Measurements from ENCODE around the gene ZNF823.

Gene ZNF823

DNA sequence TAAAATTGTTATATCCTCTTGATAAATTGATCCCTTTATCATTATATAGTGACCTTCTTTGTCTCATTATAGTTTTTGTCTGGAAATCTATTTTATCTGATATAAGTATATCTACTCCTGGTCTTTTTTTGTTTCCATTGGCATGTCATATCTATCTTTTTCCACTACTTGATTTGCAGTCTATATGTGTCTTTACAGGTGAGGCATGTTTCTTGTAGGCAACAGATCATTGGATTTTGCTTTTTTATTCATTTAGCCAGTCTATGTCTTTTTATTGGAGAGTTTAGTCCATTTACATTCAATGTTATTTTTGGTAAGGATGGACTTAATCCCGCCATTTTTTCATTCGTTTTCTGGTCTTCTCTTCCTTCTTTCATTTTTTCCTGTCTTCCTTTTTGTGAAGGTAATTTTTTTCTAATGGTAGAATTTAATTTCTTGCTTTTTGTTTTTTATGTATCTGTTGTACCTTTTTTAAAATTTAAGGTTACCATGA is 13.5 kb upstream of the ZNF823 start:
- H2AK5ac ChIP-seq (ENCODE audit: low read length, severe bottlenecking): no peak overlapping the region
- DNase-seq: no peak
- H3K9ac ChIP-seq (ENCODE audit: low read length): no peak overlapping the region
- H3K23ac ChIP-seq (ENCODE audit: low read length in 2 of 2): no peak overlapping the region
- no peak overlapping the region for H2BK15ac ChIP-seq (ENCODE audit: low read depth, poor library complexity, severe bottlenecking)
- H3K36me3 ChIP-seq (ENCODE audit: control insufficient read depth in 1 of 2, insufficient read depth in 2 of 2, low read depth in 1 of 2, low read length in 2 of 2): no peaks in the 10 kb centered on the region
- no peak overlapping the region for H3K4me2 ChIP-seq (ENCODE audit: low read length, poor library complexity, severe bottlenecking)
- no peak overlapping the region for H2BK12ac ChIP-seq (ENCODE audit: low read length in 2 of 2)
- H2AFZ ChIP-seq (ENCODE audit: low read depth, low read length): no peak overlapping the region
- no peak overlapping the region for H3K27ac ChIP-seq (ENCODE audit: low read length, poor library complexity, severe bottlenecking)
- no peak overlapping the region for H4K8ac ChIP-seq (ENCODE audit: low read length)
- H2BK5ac ChIP-seq (ENCODE audit: low read depth, low read length, poor library complexity, severe bottlenecking): no peak overlapping the region
- no peak overlapping the region for H4K91ac ChIP-seq (ENCODE audit: low read length)
- H3K14ac ChIP-seq (ENCODE audit: low read length in 2 of 2): no peak overlapping the region
- WGBS: no CpG with 5 or more reads among the region's 2 CpGs
- H3K9me3 ChIP-seq (ENCODE audit: control insufficient read depth, low read length): peaks cover 81% of the 10 kb centered on the region
- no peak overlapping the region for H2BK120ac ChIP-seq (ENCODE audit: low read depth, low read length)
- no peak overlapping the region for H3K4ac ChIP-seq (ENCODE audit: low read depth in 1 of 2, low read length in 2 of 2)
- H3K79me1 ChIP-seq (replicated peaks; ENCODE audit: low read length, poor library complexity, severe bottlenecking): no peaks in the 10 kb centered on the region
- no peaks in the 10 kb centered on the region for H3K27me3 ChIP-seq (ENCODE audit: control insufficient read depth in 1 of 2, insufficient read depth in 1 of 2, low read length in 2 of 2)
- H3K4me1 ChIP-seq (ENCODE audit: control insufficient read depth, insufficient read depth, low read depth, low read length): no peaks in the 10 kb centered on the region
- H3K4me3 ChIP-seq (ENCODE audit: insufficient read depth in 1 of 2, low read depth in 1 of 2, low read length in 2 of 2): no peak overlapping the region
- no peak overlapping the region for H3K18ac ChIP-seq (ENCODE audit: low read depth in 1 of 2, low read length in 2 of 2)

GRCh38 chr19:11749751-11750150 is 11.0 kb upstream of the ZNF823 start:
- peaks cover 76% of the 10 kb centered on the region for H3K9me3 ChIP-seq (ENCODE audit: control insufficient read depth, low read length)
- no peak overlapping the region for H2BK15ac ChIP-seq (ENCODE audit: low read depth, poor library complexity, severe bottlenecking)
- no peaks in the 10 kb centered on the region for H3K27me3 ChIP-seq (ENCODE audit: control insufficient read depth in 1 of 2, insufficient read depth in 1 of 2, low read length in 2 of 2)
- no peak overlapping the region for H4K8ac ChIP-seq (ENCODE audit: low read length)
- H2AK5ac ChIP-seq (ENCODE audit: low read length, severe bottlenecking): no peak overlapping the region
- no CpG with 5 or more reads among the region's 2 CpGs for WGBS
- H3K36me3 ChIP-seq (ENCODE audit: control insufficient read depth in 1 of 2, insufficient read depth in 2 of 2, low read depth in 1 of 2, low read length in 2 of 2): no peaks in the 10 kb centered on the region
- no peak overlapping the region for H3K23ac ChIP-seq (ENCODE audit: low read length in 2 of 2)
- H3K14ac ChIP-seq (ENCODE audit: low read length in 2 of 2): no peak overlapping the region
- no peak overlapping the region for H3K4me2 ChIP-seq (ENCODE audit: low read length, poor library complexity, severe bottlenecking)
- H3K27ac ChIP-seq (ENCODE audit: low read length, poor library complexity, severe bottlenecking): no peak overlapping the region
- no peak overlapping the region for H3K9ac ChIP-seq (ENCODE audit: low read length)
- no peak for DNase-seq
- H2AFZ ChIP-seq (ENCODE audit: low read depth, low read length): no peak overlapping the region
- H3K4me3 ChIP-seq (ENCODE audit: insufficient read depth in 1 of 2, low read depth in 1 of 2, low read length in 2 of 2): no peak overlapping the region
- no peak overlapping the region for H3K4ac ChIP-seq (ENCODE audit: low read depth in 1 of 2, low read length in 2 of 2)
- H4K91ac ChIP-seq (ENCODE audit: low read length): no peak overlapping the region
- H3K79me1 ChIP-seq (replicated peaks; ENCODE audit: low read length, poor library complexity, severe bottlenecking): no peaks in the 10 kb centered on the region
- H3K18ac ChIP-seq (ENCODE audit: low read depth in 1 of 2, low read length in 2 of 2): no peak overlapping the region
- H2BK12ac ChIP-seq (ENCODE audit: low read length in 2 of 2): no peak overlapping the region
- H3K4me1 ChIP-seq (ENCODE audit: control insufficient read depth, insufficient read depth, low read depth, low read length): no peaks in the 10 kb centered on the region
- no peak overlapping the region for H2BK5ac ChIP-seq (ENCODE audit: low read depth, low read length, poor library complexity, severe bottlenecking)
- H2BK120ac ChIP-seq (ENCODE audit: low read depth, low read length): no peak overlapping the region

- H3K4me1 ChIP-seq (ENCODE audit: control insufficient read depth, insufficient read depth, low read depth, low read length): no peaks in the 10 kb centered on the region
- H2AK5ac ChIP-seq (ENCODE audit: low read length, severe bottlenecking): no peak overlapping the region
- H3K14ac ChIP-seq (ENCODE audit: low read length in 2 of 2): no peak overlapping the region
- H3K4ac ChIP-seq (ENCODE audit: low read depth in 1 of 2, low read length in 2 of 2): no peak overlapping the region
- H2BK15ac ChIP-seq (ENCODE audit: low read depth, poor library complexity, severe bottlenecking): no peak overlapping the region
- H2BK12ac ChIP-seq (ENCODE audit: low read length in 2 of 2): no peak overlapping the region
- H4K8ac ChIP-seq (ENCODE audit: low read length): no peak overlapping the region
- H3K18ac ChIP-seq (ENCODE audit: low read depth in 1 of 2, low read length in 2 of 2): no peak overlapping the region
- peaks cover 63% of the 10 kb centered on the region for H3K9me3 ChIP-seq (ENCODE audit: control insufficient read depth, low read length)
- WGBS: 57% methylated on average over 1 of the region's 1 CpG
- H3K27ac ChIP-seq (ENCODE audit: low read length, poor library complexity, severe bottlenecking): no peak overlapping the region
- no peak overlapping the region for H2BK120ac ChIP-seq (ENCODE audit: low read depth, low read length)
- H3K79me1 ChIP-seq (replicated peaks; ENCODE audit: low read length, poor library complexity, severe bottlenecking): no peaks in the 10 kb centered on the region
- H3K4me3 ChIP-seq (ENCODE audit: insufficient read depth in 1 of 2, low read depth in 1 of 2, low read length in 2 of 2): no peak overlapping the region
- no peak overlapping the region for H3K4me2 ChIP-seq (ENCODE audit: low read length, poor library complexity, severe bottlenecking)
- H3K9ac ChIP-seq (ENCODE audit: low read length): no peak overlapping the region
- H2AFZ ChIP-seq (ENCODE audit: low read depth, low read length): no peak overlapping the region
- H3K23ac ChIP-seq (ENCODE audit: low read length in 2 of 2): no peak overlapping the region
- DNase-seq: no peak
- H2BK5ac ChIP-seq (ENCODE audit: low read depth, low read length, poor library complexity, severe bottlenecking): no peak overlapping the region
- H3K36me3 ChIP-seq (ENCODE audit: control insufficient read depth in 1 of 2, insufficient read depth in 2 of 2, low read depth in 1 of 2, low read length in 2 of 2): no peaks in the 10 kb centered on the region
- no peaks in the 10 kb centered on the region for H3K27me3 ChIP-seq (ENCODE audit: control insufficient read depth in 1 of 2, insufficient read depth in 1 of 2, low read length in 2 of 2)
- no peak overlapping the region for H4K91ac ChIP-seq (ENCODE audit: low read length)
These were observed 8.5 kb upstream of the ZNF823 start for GRCh38 chr19:11747277-11747676.

GRCh38 chr19:11745869-11746268 is 7.1 kb upstream of the ZNF823 start:
- H4K8ac ChIP-seq (ENCODE audit: low read length): no peak overlapping the region
- no peak overlapping the region for H2AFZ ChIP-seq (ENCODE audit: low read depth, low read length)
- peaks cover 50% of the 10 kb centered on the region for H3K9me3 ChIP-seq (ENCODE audit: control insufficient read depth, low read length)
- no peak overlapping the region for H3K14ac ChIP-seq (ENCODE audit: low read length in 2 of 2)
- no peaks in the 10 kb centered on the region for H3K4me1 ChIP-seq (ENCODE audit: control insufficient read depth, insufficient read depth, low read depth, low read length)
- no peak overlapping the region for H2BK15ac ChIP-seq (ENCODE audit: low read depth, poor library complexity, severe bottlenecking)
- no peak overlapping the region for H3K4me2 ChIP-seq (ENCODE audit: low read length, poor library complexity, severe bottlenecking)
- H3K23ac ChIP-seq (ENCODE audit: low read length in 2 of 2): no peak overlapping the region
- H3K9ac ChIP-seq (ENCODE audit: low read length): no peak overlapping the region
- H3K79me1 ChIP-seq (replicated peaks; ENCODE audit: low read length, poor library complexity, severe bottlenecking): no peaks in the 10 kb centered on the region
- H3K18ac ChIP-seq (ENCODE audit: low read depth in 1 of 2, low read length in 2 of 2): no peak overlapping the region
- H2BK5ac ChIP-seq (ENCODE audit: low read depth, low read length, poor library complexity, severe bottlenecking): no peak overlapping the region
- no peak overlapping the region for H3K4me3 ChIP-seq (ENCODE audit: insufficient read depth in 1 of 2, low read depth in 1 of 2, low read length in 2 of 2)
- no peak overlapping the region for H3K4ac ChIP-seq (ENCODE audit: low read depth in 1 of 2, low read length in 2 of 2)
- no peak overlapping the region for H3K27ac ChIP-seq (ENCODE audit: low read length, poor library complexity, severe bottlenecking)
- no peaks in the 10 kb centered on the region for H3K36me3 ChIP-seq (ENCODE audit: control insufficient read depth in 1 of 2, insufficient read depth in 2 of 2, low read depth in 1 of 2, low read length in 2 of 2)
- H3K27me3 ChIP-seq (ENCODE audit: control insufficient read depth in 1 of 2, insufficient read depth in 1 of 2, low read length in 2 of 2): no peaks in the 10 kb centered on the region
- no peak overlapping the region for H2AK5ac ChIP-seq (ENCODE audit: low read length, severe bottlenecking)
- DNase-seq: no peak
- no peak overlapping the region for H2BK120ac ChIP-seq (ENCODE audit: low read depth, low read length)
- no peak overlapping the region for H4K91ac ChIP-seq (ENCODE audit: low read length)
- H2BK12ac ChIP-seq (ENCODE audit: low read length in 2 of 2): no peak overlapping the region

Data from mesenchymal stem cell (in vitro differentiated cells and primary cell).